GM12878 (cell line): Measurements from ENCODE around the gene SH3YL1. TPM values are rescaled to one million over a fixed set of nuclear protein-coding genes. Genes with fewer than 3 reads are reported as not detected.

Source experiments
- ATAC-seq: fragments of 200-7000 bp; cut with Tn5 transposase; 3 replicates; pipeline ENCODE4 v1.9.1; 2020; ENCODE audit warnings: mild to moderate bottlenecking, moderate library complexity
- BruUV-seq: library from RNA; stranded (reverse); fragments of 400-500 nt; replicated peaks from 2 replicates; lab custom pipeline; 2021; lab: Mats Ljungman, UMichigan
- CTCF ChIA-PET: fragments of 300-600 bp; sonication (Branson Sonifier 250); formaldehyde crosslinking; extraction: SDS; loops from one replicate; lab custom pipeline; 2021; ENCODE audit warnings: inconsistent platforms; lab: Yijun Ruan, JAX
- POLR2A ChIA-PET: fragments of 350-600 bp; formaldehyde crosslinking; extraction: SDS; loops from one replicate; lab custom pipeline; 2021; ENCODE audit warnings: inconsistent platforms; lab: Charles Lee
- RAD21 ChIA-PET: fragments of 300-600 bp; sonication (Branson Sonifier 250); formaldehyde crosslinking; loops from one replicate; lab custom pipeline; 2023; ENCODE audit warnings: antibody characterized with exemption; ENCODE audit not compliant: unreplicated experiment; lab: Charles Lee
- SMC1A ChIA-PET: fragments of 300-600 bp; sonication (Branson Sonifier 250); formaldehyde crosslinking; loops from one replicate; lab custom pipeline; 2023; ENCODE audit not compliant: unreplicated experiment, uncharacterized antibody; lab: Charles Lee
- DNase-seq: peaks from one replicate; pipeline ENCODE4 v3.0.0-alpha.2; 2011; ENCODE audit warnings: low read depth, low spot score
- FAIRE-seq: peaks from 3 replicates; lab custom pipeline; 2011; peaks lifted over from hg19 to GRCh38; lab: Jason Lieb, UNC
- H2AFZ ChIP-seq: 2 replicates; pipeline ENCODE4 v1.6.0; 2011; ENCODE audit warnings: low read depth, low read length, control low read depth; ENCODE audit not compliant: control insufficient read depth
- H3K27ac ChIP-seq: 2 replicates; pipeline ENCODE4 v1.5.1; 2011; ENCODE audit warnings: control low read depth; ENCODE audit not compliant: control insufficient read depth, insufficient read depth
- H3K27me3 ChIP-seq, 2 experiments: replicated peaks in 1 of 2; 2 replicates each; pipeline versions ENCODE4 v1.6.0 to v1.6.1; 2011; ENCODE audit warnings: low read length in 1 of 2; ENCODE audit not compliant: control insufficient read depth in 2 of 2, insufficient read depth in 2 of 2
- H3K36me3 ChIP-seq, 2 experiments: 2 replicates each; pipeline ENCODE4 v1.5.1; 2011; ENCODE audit warnings: low read length in 1 of 2; ENCODE audit not compliant: control insufficient read depth in 2 of 2, insufficient read depth in 2 of 2
- H3K4me1 ChIP-seq: 2 replicates; pipeline ENCODE4 v1.6.1; 2011; ENCODE audit warnings: mild to moderate bottlenecking, low read length, moderate library complexity, mixed read lengths; ENCODE audit not compliant: control insufficient read depth, insufficient read depth
- H3K4me2 ChIP-seq: 2 replicates; pipeline ENCODE4 v1.6.0; 2011; ENCODE audit warnings: control low read depth; ENCODE audit not compliant: control insufficient read depth, insufficient read depth
- H3K4me3 ChIP-seq: fragments of 200-600 bp; sonication (generic); 2 replicates; pipeline ENCODE4 v1.5.1; 2016
- H3K79me2 ChIP-seq: 2 replicates; pipeline ENCODE4 v1.6.0; 2011; ENCODE audit warnings: low read length; ENCODE audit not compliant: control insufficient read depth, insufficient read depth
- H3K9ac ChIP-seq: 2 replicates; pipeline ENCODE4 v1.8.0; 2011; ENCODE audit warnings: low read length, control low read depth, mixed read lengths; ENCODE audit not compliant: control insufficient read depth, insufficient read depth
- H3K9me3 ChIP-seq: replicated peaks from 3 replicates; pipeline ENCODE4 v1.5.1; 2011; ENCODE audit warnings: mild to moderate bottlenecking, low read length; ENCODE audit not compliant: control insufficient read depth, insufficient read depth
- H4K20me1 ChIP-seq: 2 replicates; pipeline ENCODE4 v1.6.0; 2011; ENCODE audit not compliant: control insufficient read depth, insufficient read depth
- BACH1 ChIP-seq: fragments of 450-650 bp; IDR thresholded peaks from 2 replicates; pipeline ENCODE4 v1.6.1; 2017; ENCODE audit warnings: mild to moderate bottlenecking, borderline replicate concordance
- FOXK2 ChIP-seq: fragments of 450-650 bp; IDR thresholded peaks from 2 replicates; pipeline ENCODE4 v1.6.1; 2017; ENCODE audit warnings: mild to moderate bottlenecking, moderate library complexity
- HSF1 ChIP-seq: fragments of 150-350 bp; IDR thresholded peaks from 2 replicates; pipeline ENCODE4 v1.6.1; 2014; ENCODE audit warnings: mild to moderate bottlenecking, low read depth, low read length
- KAT2A ChIP-seq: conservative IDR thresholded peaks from 2 replicates; pipeline ENCODE4 v1.6.1; 2011; ENCODE audit warnings: low read depth, low read length; ENCODE audit not compliant: control insufficient read depth
- NFYB ChIP-seq: IDR thresholded peaks from 2 replicates; pipeline ENCODE4 v1.6.1; 2011; ENCODE audit warnings: low read depth, mild to moderate bottlenecking, low read length, improper control_type of control experiment, moderate library complexity; ENCODE audit not compliant: insufficient read depth
- NR2C1 ChIP-seq: fragments of 450-650 bp; IDR thresholded peaks from 2 replicates; pipeline ENCODE4 v1.6.1; 2017; ENCODE audit warnings: antibody characterized with exemption, mild to moderate bottlenecking, moderate library complexity
- WGBS: methylation state at CpG from one replicate; pipeline ENCODE4 v1.1.6; 2016; ENCODE audit warnings: low lambda C conversion rate; ENCODE audit not compliant: insufficient replicate concordance, insufficient coverage; ENCODE audit errors: missing lambda C conversion rate; 5-methylcytosine and 5-hydroxymethylcytosine counted together
- in situ Hi-C: fragments of 300-500 bp; cut with MboI; formaldehyde crosslinking; loops from 9 replicates; pipeline ENCODE4 v1.14.3; 2018; ENCODE audit warnings: mixed read lengths
- intact Hi-C: fragments of 100-400 bp; cut with micrococcal nuclease; formaldehyde crosslinking; loops from one replicate; pipeline ENCODE4 v1.14.2; 2022; ENCODE audit not compliant: unreplicated experiment
- polyA plus RNA-seq, 11 experiments: library from polyadenylated mRNA; depleted of rRNA in 4 of 11; unstranded in 6 of 11; stranded (reverse) in 5 of 11; fragments of >200 nt; fragmentation: Nextera tagmentation in 4 of 11; fragmentation: Illumina TruSeq in 1 of 11; extraction: Ambion mirVana in 4 of 11; extraction: Trizol in 1 of 11; gene quantifications; 1 replicate in 1 of 11; 2 replicates in 10 of 11; pipeline versions ENCODE4 v1.2.1 to v1.2.3, GENCODE V29; 2011 to 2016; ENCODE audit warnings: inconsistent platforms in 2 of 11, missing spikeins in 2 of 11, low read depth in 1 of 11
- total RNA-seq, 4 experiments: library from RNA; depleted of rRNA in 3 of 4; stranded (reverse); fragments of >200 nt in 3 of 4; fragmentation: Illumina TruSeq in 1 of 4; extraction: Trizol in 1 of 4; gene quantifications; 2 replicates each; pipeline versions ENCODE4 v1.2.1 to v1.2.3, GENCODE V29; 2013 to 2021
- TF ChIP-seq, protein P1 (sequence below): fragments of 450-650 bp; IDR thresholded peaks from 2 replicates; pipeline ENCODE4 v1.6.1; 2017; ENCODE audit warnings: low read depth, mild to moderate bottlenecking, moderate library complexity

The SH3YL1 gene
- total and polyA plus RNA-seq, 10 of the 15 experiments (the other 5 are each of a cell fraction or from before 2014, with no cell fraction given) = 12.2 to 22.4 (median 17.2) TPM

GRCh38 chr2:258933-259332, 4.9 kb downstream of the SH3YL1 start:
- RAD21 ChIA-PET = no interaction called here

More at GRCh38 chr2:258933-259332, 4.9 kb downstream of the SH3YL1 start:
- Histone ChIP-seq H3K4me3 (no peak overlapping the region), H3K9me3 (peaks cover 6% of the 10 kb centered on the region; the same call in 1 of the 3 replicates), H3K4me1 (no peaks in the 10 kb centered on the region; the same call in 1 of the 2 replicates), H3K27me3 (no peaks in the 10 kb centered on the region), H4K20me1 (no peaks in the 10 kb centered on the region), H3K36me3 (no peaks in the 10 kb centered on the region), H3K79me2 (no peaks in the 10 kb centered on the region; the same call in none of the 2 replicates), H3K27ac (no peak overlapping the region), H3K9ac (no peak overlapping the region), H2AFZ (no peak overlapping the region), H3K4me2 (no peak overlapping the region)
- no peak for DNase-seq
- FAIRE-seq = no peak
- in situ Hi-C loops = no loop called here
- SMC1A ChIA-PET = interaction anchor here (1.4 to 2.6 kb wide), 2 partner anchors 9 to 12 kb away, joined by 5 to 13 read pairs; no protein-coding TSS in a partner anchor
- POLR2A ChIA-PET = no interaction called here
- BruUV-seq = no TSS peak
- ATAC-seq = no peak
- intact Hi-C loops = no loop called here
- CTCF ChIA-PET = interaction anchor here (0.8 to 2.7 kb wide), 2 partner anchors 11 to 66 kb away, joined by 3 to 22 read pairs; no protein-coding TSS in a partner anchor
- WGBS = 95% methylated on average over 3 of the region's 3 CpGs
- TF ChIP-seq BACH1 (no peak), HSF1 (no peak), FOXK2 (no peak), KAT2A (no peak), NR2C1 (no peak), NFYB (no peak)
- TF ChIP-seq, protein P1, sequence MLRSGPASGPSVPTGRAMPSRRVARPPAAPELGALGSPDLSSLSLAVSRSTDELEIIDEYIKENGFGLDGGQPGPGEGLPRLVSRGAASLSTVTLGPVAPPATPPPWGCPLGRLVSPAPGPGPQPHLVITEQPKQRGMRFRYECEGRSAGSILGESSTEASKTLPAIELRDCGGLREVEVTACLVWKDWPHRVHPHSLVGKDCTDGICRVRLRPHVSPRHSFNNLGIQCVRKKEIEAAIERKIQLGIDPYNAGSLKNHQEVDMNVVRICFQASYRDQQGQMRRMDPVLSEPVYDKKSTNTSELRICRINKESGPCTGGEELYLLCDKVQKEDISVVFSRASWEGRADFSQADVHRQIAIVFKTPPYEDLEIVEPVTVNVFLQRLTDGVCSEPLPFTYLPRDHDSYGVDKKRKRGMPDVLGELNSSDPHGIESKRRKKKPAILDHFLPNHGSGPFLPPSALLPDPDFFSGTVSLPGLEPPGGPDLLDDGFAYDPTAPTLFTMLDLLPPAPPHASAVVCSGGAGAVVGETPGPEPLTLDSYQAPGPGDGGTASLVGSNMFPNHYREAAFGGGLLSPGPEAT = no peak
